ENCODE data around the gene FLT4.

DNA sequence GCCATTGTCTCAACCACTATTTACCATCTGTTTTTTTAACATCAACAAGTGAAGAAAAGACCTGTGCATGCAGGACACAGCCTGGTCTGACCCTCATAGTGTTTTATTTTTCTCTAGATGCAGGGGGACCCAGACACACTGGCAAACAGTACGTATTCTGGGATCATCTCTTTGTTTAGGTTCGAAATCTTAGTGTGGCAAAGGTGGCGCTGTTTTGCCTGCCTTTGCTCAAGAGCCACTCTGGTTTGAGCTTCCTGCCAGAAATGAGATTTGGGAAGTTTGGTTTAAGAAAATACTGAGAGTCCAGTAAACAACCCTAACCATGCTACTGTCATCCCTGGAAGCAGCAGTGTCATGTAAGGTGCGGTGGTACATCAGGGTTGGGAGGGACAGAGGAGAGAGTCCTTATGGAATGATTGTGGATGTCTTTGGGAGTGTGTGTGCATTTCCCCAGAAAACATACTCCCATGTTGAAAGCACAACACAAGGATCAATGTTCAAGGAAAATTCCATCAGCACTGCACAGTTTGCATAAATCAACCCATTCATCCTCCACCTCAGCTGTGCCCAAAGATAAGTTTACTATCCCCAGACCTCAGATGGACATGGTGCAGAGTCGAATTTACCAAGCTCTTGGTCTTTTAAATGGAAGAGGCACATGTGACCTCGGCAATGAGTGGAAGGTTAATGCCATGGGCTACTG lies 34.0 kb upstream of the FLT4 start:
- TF ChIP-seq, protein P1, sequence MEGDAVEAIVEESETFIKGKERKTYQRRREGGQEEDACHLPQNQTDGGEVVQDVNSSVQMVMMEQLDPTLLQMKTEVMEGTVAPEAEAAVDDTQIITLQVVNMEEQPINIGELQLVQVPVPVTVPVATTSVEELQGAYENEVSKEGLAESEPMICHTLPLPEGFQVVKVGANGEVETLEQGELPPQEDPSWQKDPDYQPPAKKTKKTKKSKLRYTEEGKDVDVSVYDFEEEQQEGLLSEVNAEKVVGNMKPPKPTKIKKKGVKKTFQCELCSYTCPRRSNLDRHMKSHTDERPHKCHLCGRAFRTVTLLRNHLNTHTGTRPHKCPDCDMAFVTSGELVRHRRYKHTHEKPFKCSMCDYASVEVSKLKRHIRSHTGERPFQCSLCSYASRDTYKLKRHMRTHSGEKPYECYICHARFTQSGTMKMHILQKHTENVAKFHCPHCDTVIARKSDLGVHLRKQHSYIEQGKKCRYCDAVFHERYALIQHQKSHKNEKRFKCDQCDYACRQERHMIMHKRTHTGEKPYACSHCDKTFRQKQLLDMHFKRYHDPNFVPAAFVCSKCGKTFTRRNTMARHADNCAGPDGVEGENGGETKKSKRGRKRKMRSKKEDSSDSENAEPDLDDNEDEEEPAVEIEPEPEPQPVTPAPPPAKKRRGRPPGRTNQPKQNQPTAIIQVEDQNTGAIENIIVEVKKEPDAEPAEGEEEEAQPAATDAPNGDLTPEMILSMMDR (IDR thresholded peaks at IDR 0.05; ENCODE audit: low read depth, low read length): no peak
- no peak for TF ChIP-seq EZH2phosphoT487 (IDR thresholded peaks at IDR 0.05; ENCODE audit: low read depth)
